ENCODE data around the gene SNX8.
"Not testable (repeated sequence)": the region's sequence is repeated elsewhere in the genome, so short reads cannot be mapped to it uniquely, and the experiment has no call there.

SNX8 gene

GRCh38 chr7:2326951-2327350, 12.7 kb upstream of the SNX8 start:
- no peak for DNase-seq

- DNase-seq: no peak
Observed at GRCh38 chr7:2325162-2325561, 10.9 kb upstream of the SNX8 start.

GRCh38 chr7:2321020-2321419, 6.8 kb upstream of the SNX8 start:
- no peak for DNase-seq

GRCh38 chr7:2317556-2318293, 3.5 kb upstream of the SNX8 start:
- DNase-seq: no peak

- DNase-seq: no peak
Observed at GRCh38 chr7:2316578-2316977, 2.3 kb upstream of the SNX8 start.

GRCh38 chr7:2315787-2316186, 1.5 kb upstream of the SNX8 start:
- DNase-seq: no peak

GRCh38 chr7:2314956-2315530, 802 bp upstream of the SNX8 start:
- DNase-seq: not testable (repeated sequence)

- no peak for DNase-seq
Observed at GRCh38 chr7:2313450-2314208, 612 bp downstream of the SNX8 start.

GRCh38 chr7:2312267-2312929, 1.8 kb downstream of the SNX8 start:
- DNase-seq: no peak

- no peak for DNase-seq
Observed at GRCh38 chr7:2309889-2310331, 4.3 kb downstream of the SNX8 start.

GRCh38 chr7:2307690-2308107, 6.5 kb downstream of the SNX8 start:
- DNase-seq: no peak

GRCh38 chr7:2306688-2307087, 7.6 kb downstream of the SNX8 start:
- DNase-seq: no peak

GRCh38 chr7:2305258-2305657, 9.0 kb downstream of the SNX8 start:
- DNase-seq: not testable (repeated sequence)

- DNase-seq: not testable (repeated sequence)
Observed at GRCh38 chr7:2303520-2303919, 10.7 kb downstream of the SNX8 start.

- not testable (repeated sequence) for DNase-seq
Observed at GRCh38 chr7:2302743-2303397, 11.4 kb downstream of the SNX8 start.

- DNase-seq: no peak
Observed at GRCh38 chr7:2301511-2301863, 12.8 kb downstream of the SNX8 start.

- DNase-seq: no peak
Observed at GRCh38 chr7:2299870-2300512, 14.2 kb downstream of the SNX8 start.

- no peak for DNase-seq
Observed at GRCh38 chr7:2299131-2299829, 15.0 kb downstream of the SNX8 start.

- DNase-seq: no peak
Observed at GRCh38 chr7:2296832-2297231, 17.4 kb downstream of the SNX8 start.

- no peak for DNase-seq
Observed at GRCh38 chr7:2295936-2296620, 18.2 kb downstream of the SNX8 start.

- no peak for DNase-seq
Observed at GRCh38 chr7:2290877-2291276, 23.4 kb downstream of the SNX8 start.

Data from DMS79 treated with DMSO at 0.1 percent for 48 hours (cell line).